Neural cell (in vitro differentiated cells): ENCODE measurements around the gene PKNOX2. TPM values are rescaled to one million over a fixed set of nuclear protein-coding genes. Genes with fewer than 3 reads are reported as not detected.

Source experiments
- H2AFZ ChIP-seq: fragments of 200-600, 300-800 bp; sonication (generic), shearing (Covaris generic); 2 replicates; pipeline ENCODE4 v1.6.0; 2014; ENCODE audit warnings: low read depth, mild to moderate bottlenecking, antibody characterized with exemption, low read length, moderate library complexity
- H3F3A ChIP-seq: fragments of 200-600 bp; shearing (Covaris generic); 2 replicates; pipeline ENCODE4 v1.6.1; 2016; ENCODE audit warnings: mild to moderate bottlenecking, moderate library complexity, mixed read lengths, antibody characterized with exemption, low read length; ENCODE audit not compliant: insufficient read depth, poor library complexity, severe bottlenecking
- H3K27ac ChIP-seq: fragments of 200-600, 300-800 bp; sonication (generic), shearing (Covaris generic); 2 replicates; pipeline ENCODE4 v1.5.1; 2014; ENCODE audit warnings: mild to moderate bottlenecking, low read length, moderate library complexity
- H3K27me3 ChIP-seq: fragments of 300-800, 200-600 bp; sonication (generic), shearing (Covaris generic); 2 replicates; pipeline ENCODE4 v1.6.0; 2014; ENCODE audit warnings: mild to moderate bottlenecking, low read depth, low read length, moderate library complexity; ENCODE audit not compliant: insufficient read depth
- H3K36me3 ChIP-seq: fragments of 300-800, 200-600 bp; sonication (generic), shearing (Covaris generic); 2 replicates; pipeline ENCODE4 v1.5.1; 2014; ENCODE audit warnings: mild to moderate bottlenecking, antibody characterized with exemption, low read length, moderate library complexity; ENCODE audit not compliant: insufficient read depth
- H3K4me2 ChIP-seq: fragments of 300-800, 200-600 bp; sonication (generic), shearing (Covaris generic); 2 replicates; pipeline ENCODE4 v1.6.0; 2014; ENCODE audit warnings: mild to moderate bottlenecking, low read length
- H3K4me3 ChIP-seq: fragments of 300-800, 200-600 bp; sonication (generic), shearing (Covaris generic); 2 replicates; pipeline ENCODE4 v1.5.1; 2014; ENCODE audit warnings: mild to moderate bottlenecking, low read length, moderate library complexity
- H3K79me2 ChIP-seq: fragments of 200-600 bp; shearing (Covaris generic); replicated peaks from 2 replicates; pipeline ENCODE4 v1.6.0; 2014; ENCODE audit warnings: mild to moderate bottlenecking, low read length, moderate library complexity; ENCODE audit not compliant: insufficient read depth
- H3K9ac ChIP-seq: fragments of 300-800, 200-600 bp; sonication (generic), shearing (Covaris generic); 2 replicates; pipeline ENCODE4 v1.6.1; 2016; ENCODE audit warnings: mild to moderate bottlenecking, low read length, mixed read lengths
- H3K9me2 ChIP-seq: fragments of 200-600 bp; shearing (Covaris generic); 2 replicates; pipeline ENCODE4 v1.6.1; 2016; ENCODE audit warnings: mild to moderate bottlenecking, low read length, mixed read lengths; ENCODE audit not compliant: insufficient read depth
- H3K9me3 ChIP-seq: fragments of 200-600, 300-800 bp; sonication (generic), shearing (Covaris generic); 2 replicates; pipeline ENCODE4 v1.6.1; 2016; ENCODE audit warnings: mild to moderate bottlenecking, mixed run types, low read length, moderate library complexity, mixed read lengths
- H4K20me1 ChIP-seq: fragments of 200-600 bp; shearing (Covaris generic); 2 replicates; pipeline ENCODE4 v1.6.1; 2016; ENCODE audit warnings: mild to moderate bottlenecking, mixed run types; ENCODE audit not compliant: insufficient read depth
- CTCF ChIP-seq: fragments of 450-650 bp; IDR thresholded peaks from 2 replicates; pipeline ENCODE4 v1.5.1; 2014; ENCODE audit warnings: antibody characterized with exemption, mild to moderate bottlenecking, moderate library complexity; ENCODE audit not compliant: poor library complexity, severe bottlenecking
- EP300 ChIP-seq: fragments of 450-650 bp; conservative IDR thresholded peaks from 2 replicates; pipeline ENCODE4 v1.6.1; 2014; ENCODE audit warnings: antibody characterized with exemption, mild to moderate bottlenecking, moderate library complexity; ENCODE audit not compliant: poor library complexity, severe bottlenecking
- EZH2 ChIP-seq: fragments of 200-600, 300-800 bp; shearing (Covaris generic), sonication (generic); IDR thresholded peaks from 2 replicates; pipeline ENCODE4 v1.6.1; 2014; ENCODE audit warnings: antibody characterized with exemption, low read length, borderline replicate concordance, mild to moderate bottlenecking; ENCODE audit not compliant: insufficient read depth, poor library complexity, severe bottlenecking
- MXI1 ChIP-seq: fragments of 450-650 bp; conservative IDR thresholded peaks from 2 replicates; pipeline ENCODE4 v1.6.1; 2014; ENCODE audit warnings: antibody characterized with exemption, mild to moderate bottlenecking; ENCODE audit not compliant: poor library complexity, severe bottlenecking
- POLR2AphosphoS5 ChIP-seq: IDR thresholded peaks from 2 replicates; pipeline ENCODE4 v1.6.1; 2012
- RAD21 ChIP-seq: fragments of 450-650 bp; conservative IDR thresholded peaks from 2 replicates; pipeline ENCODE4 v1.6.1; 2014; ENCODE audit warnings: antibody characterized with exemption, mild to moderate bottlenecking, moderate library complexity
- REST ChIP-seq: IDR thresholded peaks from 2 replicates; pipeline ENCODE4 v1.6.1; 2012; ENCODE audit warnings: borderline replicate concordance
- SMC3 ChIP-seq: fragments of 450-650 bp; conservative IDR thresholded peaks from 2 replicates; pipeline ENCODE4 v1.6.1; 2014; ENCODE audit warnings: antibody characterized with exemption, mild to moderate bottlenecking, moderate library complexity; ENCODE audit not compliant: poor library complexity
- TAF1 ChIP-seq: IDR thresholded peaks from 2 replicates; pipeline ENCODE4 v1.6.1; 2012; ENCODE audit warnings: low read depth
- polyA plus RNA-seq: library from polyadenylated mRNA; depleted of rRNA; stranded (reverse); fragments of >200 nt; gene quantifications from 2 replicates; pipeline ENCODE4 v1.2.3, GENCODE V29; 2014

PKNOX2 gene
- polyA plus RNA-seq, 1 donor from 2014 or later, result 0.99 TPM

GRCh38 chr11:125368757-125369156, 204.2 kb downstream of the PKNOX2 start:
- H3K9me2 ChIP-seq, result no peaks in the 10 kb centered on the region
- no peaks in the 10 kb centered on the region for H3K27me3 ChIP-seq
- no peaks in the 10 kb centered on the region for H3K9me3 ChIP-seq
- H4K20me1 ChIP-seq, result no peaks in the 10 kb centered on the region
- H3K36me3 ChIP-seq, result no peaks in the 10 kb centered on the region
- no peaks in the 10 kb centered on the region for H3K79me2 ChIP-seq
- H3K4me3 ChIP-seq, result no peak overlapping the region
- no peak for TF ChIP-seq RAD21
- no peak for TF ChIP-seq MXI1
- no peak for TF ChIP-seq TAF1
- TF ChIP-seq REST, result no peak
- no peak for TF ChIP-seq CTCF
- no peak for TF ChIP-seq EZH2
- TF ChIP-seq POLR2AphosphoS5, result no peak
- no peak for TF ChIP-seq EP300
- TF ChIP-seq SMC3, result no peak
- H3K27ac ChIP-seq, result no peak overlapping the region
- H3K9ac ChIP-seq, result no peak overlapping the region
- H2AFZ ChIP-seq, result no peak overlapping the region
- H3K4me2 ChIP-seq, result no peak overlapping the region
- H3F3A ChIP-seq, result no peaks in the 10 kb centered on the region

GRCh38 chr11:125369808-125370207, 205.3 kb downstream of the PKNOX2 start:
- TF ChIP-seq SMC3 (no peak), TAF1 (no peak), EZH2 (no peak), EP300 (no peak), REST (no peak), RAD21 (no peak), POLR2AphosphoS5 (no peak), MXI1 (no peak), CTCF (no peak)
- Histone ChIP-seq H3K9ac (no peak overlapping the region), H3K27me3 (no peaks in the 10 kb centered on the region), H3K9me3 (no peaks in the 10 kb centered on the region), H3K4me2 (no peak overlapping the region), H2AFZ (no peak overlapping the region), H3K79me2 (no peaks in the 10 kb centered on the region), H3K27ac (no peak overlapping the region), H4K20me1 (no peaks in the 10 kb centered on the region), H3K4me3 (no peak overlapping the region), H3F3A (no peaks in the 10 kb centered on the region), H3K36me3 (no peaks in the 10 kb centered on the region), H3K9me2 (no peaks in the 10 kb centered on the region)
